ENCODE measurements around the gene PAFAH2.
A peak's percentile ranks its signal among the peaks of the same experiment; 100 is the strongest.

PAFAH2 gene

DNA sequence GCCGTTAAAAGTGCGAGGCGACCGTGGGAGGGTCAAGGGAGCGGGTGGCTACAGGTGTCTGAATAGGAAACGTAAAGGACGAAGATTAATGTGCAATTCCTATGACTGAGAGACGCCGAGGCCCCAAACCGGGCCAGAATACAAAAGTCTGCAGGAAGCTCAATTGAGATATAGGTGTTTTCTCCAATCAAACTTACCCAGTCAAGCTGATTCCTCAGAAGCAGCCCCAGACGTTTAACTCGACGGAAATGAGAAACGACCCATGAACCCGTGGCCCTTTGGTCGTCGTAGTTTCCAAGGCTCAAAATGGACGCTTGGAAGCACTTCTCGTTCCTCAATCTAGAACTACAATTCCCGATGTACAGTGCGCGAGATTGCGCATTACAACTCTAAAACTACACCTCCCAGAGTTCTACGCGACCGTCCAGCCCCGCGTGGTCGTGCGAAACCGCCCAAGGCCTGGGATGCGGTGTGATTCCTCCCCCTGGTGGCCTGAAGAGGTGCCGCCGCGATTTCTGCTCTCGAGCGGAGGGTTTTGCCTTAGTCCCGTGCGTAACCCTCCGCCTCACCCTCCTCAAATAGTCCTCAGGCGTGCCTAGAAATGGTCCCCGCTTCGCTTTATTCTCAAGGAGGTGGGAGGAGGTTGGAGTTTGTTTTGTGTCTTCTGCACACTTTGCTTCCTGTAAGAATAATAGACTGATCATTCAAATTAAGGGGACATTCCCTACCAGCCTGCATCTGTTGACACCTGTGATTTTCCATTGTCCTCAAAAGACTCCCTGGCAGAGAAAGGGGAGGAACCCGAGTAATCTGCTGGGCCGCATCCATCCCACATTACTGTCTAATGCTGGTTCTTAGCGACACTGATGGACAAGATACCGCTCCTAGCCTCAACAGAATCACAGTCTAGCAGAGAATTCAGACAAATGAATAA lies at the start of gene PAFAH2:
Gene PAFAH2, minus strand, starts transcription at position 236 of the 934 bp plus-strand sequence. CDS start 7,247 bp downstream, outside the sequence.
- ATAC-seq, result peak; percentile 99

GRCh38 chr1:26047278-26047874 lies 49.5 kb upstream of the PAFAH2 start:
- no peak for ATAC-seq

DNA sequence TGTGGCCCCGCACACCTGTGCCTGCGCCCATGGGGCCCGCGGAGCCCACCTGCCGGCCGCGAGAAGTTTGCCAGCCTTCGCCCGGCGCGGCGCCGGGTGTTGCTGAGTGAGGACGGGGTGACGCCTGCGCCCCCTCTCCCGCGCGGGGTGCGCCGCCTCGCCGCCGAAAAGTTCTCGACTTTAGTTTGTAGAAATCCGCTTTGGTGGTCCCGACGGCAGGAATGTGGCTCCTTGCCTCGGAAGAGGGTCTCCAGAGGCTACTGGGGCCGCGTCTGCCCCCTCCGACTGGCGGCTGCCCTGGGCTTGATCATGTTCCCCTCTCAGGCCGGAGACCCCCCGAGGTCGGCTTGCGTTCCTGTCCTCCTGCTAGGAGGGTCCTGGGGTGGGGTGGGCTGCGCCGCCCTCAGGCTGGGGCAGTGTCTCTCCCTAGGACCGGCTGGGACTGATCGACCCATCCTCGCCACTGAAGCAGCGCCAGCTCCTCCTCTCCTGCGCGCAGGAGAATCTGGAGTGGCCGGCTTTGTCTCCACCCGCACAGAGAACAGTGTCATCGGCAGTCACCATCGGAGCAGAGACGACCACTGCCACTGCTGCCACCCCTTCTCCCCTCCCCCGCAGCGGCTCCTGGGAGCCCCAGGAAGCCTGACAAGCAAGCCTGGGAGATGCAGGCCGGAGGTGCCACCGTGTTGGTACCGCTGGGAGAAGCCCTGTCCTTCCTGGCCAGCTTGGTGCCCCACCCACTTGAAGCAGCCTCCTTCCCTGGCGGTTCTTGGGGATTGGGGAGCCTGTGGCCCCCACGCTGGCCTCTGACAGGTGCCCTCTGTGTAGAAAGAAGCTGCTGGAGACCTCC lies 48.6 kb upstream of the PAFAH2 start:
- no peak for ATAC-seq

DNA sequence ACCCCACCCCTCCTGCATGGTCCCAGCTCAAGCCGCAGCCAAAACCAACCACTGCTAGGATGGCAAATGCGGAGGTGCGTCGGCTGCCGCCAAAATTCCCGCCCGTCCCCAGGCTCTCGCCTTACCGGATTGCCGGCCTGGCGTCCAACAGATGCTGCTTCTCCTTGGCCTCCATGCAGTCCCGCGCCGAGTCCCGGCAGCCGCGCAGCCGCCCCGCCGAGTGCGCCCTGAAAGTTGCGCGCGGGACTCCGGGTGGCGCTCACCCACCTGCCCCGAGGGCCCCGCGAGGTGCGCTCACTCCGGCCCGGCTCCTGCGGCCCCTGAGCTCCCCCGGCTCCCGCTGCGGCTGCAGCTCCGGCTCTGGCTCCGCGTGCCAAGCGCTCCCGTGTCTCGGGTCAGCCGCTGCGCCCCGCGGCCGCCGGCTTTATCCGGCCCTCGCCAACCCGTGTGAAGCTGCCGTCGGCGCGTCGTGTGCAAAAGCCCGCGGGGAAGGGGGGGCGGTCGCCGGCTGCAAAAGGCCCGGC lies 47.9 kb upstream of the PAFAH2 start, which contains the start of gene SLC30A2:
Gene SLC30A2, minus strand, starts transcription at position 397 of the 524 bp plus-strand sequence. Its CDS starts 222 bp downstream, at position 175.
- ATAC-seq, result no peak

DNA sequence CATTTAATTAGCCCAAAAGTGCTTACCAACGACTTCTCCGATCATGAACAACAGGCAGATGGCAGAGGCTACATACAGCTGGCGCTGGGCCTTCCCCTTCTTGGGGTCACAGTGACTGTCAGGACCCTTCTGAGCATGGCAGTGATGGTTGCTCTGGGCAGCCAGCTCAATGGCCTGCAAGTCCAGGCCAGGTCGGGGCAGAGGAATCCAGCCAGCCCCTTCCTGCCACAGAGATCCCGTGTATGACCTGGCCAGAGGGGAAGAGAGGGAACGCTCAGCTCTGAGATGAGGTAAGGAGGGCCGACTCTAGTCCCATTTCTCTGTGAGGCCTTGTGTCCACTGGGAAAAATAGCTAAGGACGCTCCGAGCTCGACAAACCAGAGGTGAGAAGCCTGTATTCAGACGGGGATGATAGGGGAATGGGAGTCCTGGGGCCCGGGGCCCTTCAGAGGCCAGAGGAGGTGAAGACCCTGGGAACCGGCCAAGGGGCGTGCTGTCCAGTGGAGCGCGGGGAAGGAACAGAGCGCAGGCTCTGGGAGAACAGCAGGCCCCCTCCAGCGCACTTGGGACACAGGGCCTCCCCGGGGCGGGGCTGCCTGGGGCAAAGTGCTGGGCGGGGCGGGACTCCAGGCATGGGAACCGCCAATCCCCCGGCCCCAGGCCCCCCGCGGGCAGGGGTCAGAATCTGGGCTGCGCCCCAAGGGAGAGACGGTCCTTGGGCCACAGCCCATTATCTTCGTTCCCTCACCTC lies 47.3 kb upstream of the PAFAH2 start:
- ATAC-seq, result no peak

DNA sequence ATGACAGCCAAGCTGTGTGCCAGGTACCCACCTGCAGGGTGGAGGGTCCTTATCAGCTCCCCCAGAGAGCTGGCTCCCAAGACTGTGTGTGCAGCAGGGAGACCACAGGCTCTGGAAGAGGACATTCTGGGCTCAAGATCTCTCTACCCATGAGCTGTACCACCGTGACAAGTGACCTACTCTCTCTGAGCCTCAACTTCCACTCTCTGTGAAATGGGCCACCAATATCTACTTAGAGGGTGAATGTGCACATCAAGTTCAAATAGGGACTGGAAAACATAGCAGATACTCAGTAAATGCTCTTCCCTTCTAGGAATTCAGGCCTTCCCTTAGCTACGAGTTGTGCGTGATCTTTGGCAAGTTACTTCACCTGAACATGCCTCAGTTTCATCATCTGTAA lies 46.6 kb upstream of the PAFAH2 start:
- ATAC-seq, result no peak

DNA sequence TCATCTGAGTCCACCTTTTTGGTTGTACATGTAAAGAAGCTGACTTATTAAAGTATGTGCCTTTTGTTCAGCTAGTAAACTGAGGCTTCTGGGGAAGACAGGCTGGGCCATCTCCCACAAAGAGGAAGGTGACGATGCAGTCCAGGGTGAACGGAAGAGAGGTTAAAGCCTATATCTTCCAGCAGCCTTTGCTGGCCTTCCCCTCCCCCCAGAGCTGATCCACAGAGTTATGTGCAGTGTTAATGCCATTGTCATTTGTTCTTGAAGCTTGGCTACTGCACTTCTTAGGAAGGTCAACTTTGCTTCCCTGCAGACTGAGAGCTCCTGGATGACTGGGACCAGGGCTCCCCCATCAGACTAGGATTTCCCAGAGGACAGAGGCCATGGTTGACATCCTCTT lies 45.9 kb upstream of the PAFAH2 start:
- ATAC-seq, result no peak

DNA sequence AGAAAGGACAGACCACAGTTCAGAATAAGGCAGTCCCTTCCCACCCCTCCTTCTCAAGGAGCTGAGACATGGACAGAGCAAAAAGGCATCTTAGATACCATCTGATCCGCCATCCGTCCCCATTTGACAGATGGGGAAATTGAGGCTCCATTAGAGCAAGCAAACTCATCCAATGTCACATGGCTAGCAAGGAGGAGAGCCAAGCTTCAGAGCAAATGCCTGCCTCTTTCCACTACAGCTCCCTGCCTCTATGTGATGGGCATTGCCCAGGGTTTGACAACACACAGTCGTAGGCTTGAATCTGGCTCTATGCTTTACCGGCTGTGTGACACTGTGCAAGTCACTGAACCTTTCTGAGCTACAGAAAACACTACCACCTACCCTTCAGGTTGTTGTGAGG lies 44.1 kb upstream of the PAFAH2 start:
- no peak for ATAC-seq

DNA sequence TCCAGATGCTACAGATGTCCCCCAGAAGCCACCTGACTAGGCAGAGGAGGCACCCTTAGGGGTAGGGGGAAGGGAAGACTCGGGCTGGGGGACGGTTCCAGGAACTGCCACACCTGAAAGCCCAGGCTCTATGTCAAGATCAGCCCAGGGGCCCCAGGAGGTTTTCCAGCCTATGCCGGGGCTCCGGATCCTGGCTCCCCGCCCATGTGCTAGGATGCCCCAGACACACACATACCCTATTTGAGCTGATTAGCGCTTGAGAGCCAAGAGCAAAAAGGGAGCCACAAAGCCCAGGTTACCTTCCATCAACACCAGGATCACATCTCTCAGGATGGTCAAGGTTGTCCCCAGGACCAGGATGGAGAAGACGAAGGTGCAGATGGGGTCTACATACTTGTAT lies 43.5 kb upstream of the PAFAH2 start:
- ATAC-seq, result no peak

DNA sequence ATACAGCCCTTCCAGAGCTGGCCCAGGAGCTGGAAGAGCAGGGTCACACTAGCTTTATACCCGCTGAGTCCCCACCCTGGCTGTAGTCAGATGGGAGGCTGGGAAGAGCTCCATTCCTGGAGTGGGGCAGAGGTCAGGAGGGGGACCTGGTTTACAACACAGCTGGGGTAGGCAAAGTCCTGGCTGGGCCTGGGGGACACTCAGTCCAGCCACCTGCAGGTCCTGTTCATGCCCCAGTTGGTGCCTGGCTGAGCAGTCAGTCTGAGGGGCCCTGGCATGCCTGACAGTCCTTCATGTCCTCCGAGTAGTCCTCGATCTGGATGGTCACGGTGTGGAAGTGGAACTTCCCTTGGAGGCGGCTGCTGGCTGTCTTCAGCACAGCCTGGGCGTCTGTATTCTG lies 41.0 kb upstream of the PAFAH2 start:
- ATAC-seq, result no peak

DNA sequence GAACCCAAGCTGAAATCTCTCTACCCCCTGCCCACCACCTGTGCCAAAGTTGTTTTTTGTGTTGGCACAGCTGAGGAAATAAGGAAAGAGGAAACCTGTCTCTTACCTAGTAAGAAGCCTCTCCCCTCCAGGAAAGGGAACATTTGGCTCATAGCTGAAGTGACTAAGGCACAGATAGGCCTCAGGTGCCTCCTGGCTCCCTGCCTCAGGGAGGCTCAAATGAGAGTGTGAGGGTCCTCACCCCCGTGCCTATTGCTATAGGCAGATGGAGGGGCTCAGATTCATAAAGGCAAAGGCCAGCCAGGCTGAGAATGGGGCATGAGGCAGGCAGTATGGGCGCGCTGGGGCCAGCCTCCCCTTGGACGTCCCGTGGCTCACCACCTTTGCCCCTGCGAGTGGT lies 40.6 kb upstream of the PAFAH2 start:
- no peak for ATAC-seq

DNA sequence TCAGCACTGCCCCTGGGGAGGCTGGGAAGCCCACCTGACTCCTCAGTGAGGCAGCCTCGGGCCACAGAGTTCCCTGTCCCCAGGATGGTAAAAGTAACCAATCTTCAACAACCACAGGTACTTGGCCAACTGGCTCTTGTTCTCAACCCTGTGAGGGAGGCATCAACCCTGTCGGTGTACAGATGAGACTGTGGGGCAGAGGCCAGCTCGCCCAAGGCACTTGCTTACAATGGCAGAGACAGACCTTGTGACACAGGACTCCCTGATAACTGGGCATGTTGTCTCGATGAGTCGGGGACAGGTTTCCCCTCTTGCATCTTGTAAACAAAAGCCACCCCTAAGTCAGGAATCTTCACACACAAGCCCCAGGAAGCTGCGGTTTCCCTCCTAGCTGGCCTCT lies 40.0 kb upstream of the PAFAH2 start:
- ATAC-seq, result no peak

DNA sequence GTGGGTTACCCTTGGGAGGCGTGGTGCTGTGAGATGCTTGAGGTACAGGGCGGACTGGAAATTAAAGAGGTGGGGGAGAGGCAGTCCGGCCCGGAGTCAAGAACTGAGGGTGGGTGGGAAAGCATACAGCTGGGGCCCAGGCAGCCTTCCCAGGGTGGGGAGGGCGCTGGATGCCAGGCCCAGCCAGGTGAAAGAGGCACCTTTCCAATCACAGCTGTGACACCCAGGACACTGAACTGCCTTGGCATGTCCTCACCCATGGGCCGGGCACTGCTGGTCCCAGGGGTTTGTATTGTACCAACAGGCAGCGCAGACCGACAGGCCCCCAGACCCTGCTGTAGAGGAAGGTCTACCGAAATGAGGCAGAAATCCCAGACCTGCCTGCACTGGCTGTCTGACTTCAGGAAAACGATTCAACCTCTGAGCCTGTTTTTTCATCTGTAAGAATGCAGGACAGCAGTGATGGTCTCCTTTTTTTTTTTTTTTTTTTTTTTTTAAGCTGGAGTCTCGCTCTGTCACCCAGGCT lies 39.0 kb upstream of the PAFAH2 start:
- ATAC-seq, result no peak

GRCh38 chr1:26035959-26036755 lies 38.3 kb upstream of the PAFAH2 start:
- ATAC-seq, result peak; percentile 67 to 73

GRCh38 chr1:26035203-26035958 lies 37.5 kb upstream of the PAFAH2 start:
- ATAC-seq, result peak; percentile 94 to 98

DNA sequence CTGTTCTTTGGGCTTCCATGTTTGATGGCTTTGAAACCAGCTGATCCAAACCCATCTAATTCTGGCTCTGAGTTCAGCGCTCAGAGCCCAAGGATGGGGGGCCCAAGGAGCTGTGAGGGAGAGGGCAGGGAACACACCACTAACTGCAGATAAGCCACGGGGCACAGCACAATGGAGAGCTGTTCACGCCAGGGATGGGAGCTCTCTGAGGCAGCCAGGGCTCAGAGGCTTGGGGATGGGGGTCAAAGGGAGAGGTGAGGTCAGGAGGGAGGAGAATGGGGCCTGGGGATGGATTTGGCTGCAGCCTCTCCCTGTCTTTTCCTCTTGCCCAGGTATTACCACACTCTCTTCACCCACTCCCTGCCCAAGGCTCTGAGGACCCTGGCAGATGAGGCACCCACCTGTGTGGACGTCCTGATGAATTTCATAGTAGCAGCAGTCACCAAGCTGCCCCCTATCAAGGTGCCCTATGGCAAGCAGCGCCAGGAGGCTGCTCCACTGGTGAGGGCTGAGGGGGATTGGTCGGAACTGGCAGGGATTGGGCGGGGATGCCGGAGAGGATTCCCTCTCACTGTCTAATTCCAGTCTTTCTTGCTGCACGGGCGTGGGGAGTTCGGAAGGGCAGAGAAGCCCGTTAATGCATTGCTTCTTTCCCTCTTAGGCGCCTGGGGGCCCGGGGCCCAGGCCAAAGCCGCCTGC lies 36.8 kb upstream of the PAFAH2 start:
- ATAC-seq, result no peak

GRCh38 chr1:26032656-26033357 lies 34.9 kb upstream of the PAFAH2 start:
- no peak for ATAC-seq

DNA sequence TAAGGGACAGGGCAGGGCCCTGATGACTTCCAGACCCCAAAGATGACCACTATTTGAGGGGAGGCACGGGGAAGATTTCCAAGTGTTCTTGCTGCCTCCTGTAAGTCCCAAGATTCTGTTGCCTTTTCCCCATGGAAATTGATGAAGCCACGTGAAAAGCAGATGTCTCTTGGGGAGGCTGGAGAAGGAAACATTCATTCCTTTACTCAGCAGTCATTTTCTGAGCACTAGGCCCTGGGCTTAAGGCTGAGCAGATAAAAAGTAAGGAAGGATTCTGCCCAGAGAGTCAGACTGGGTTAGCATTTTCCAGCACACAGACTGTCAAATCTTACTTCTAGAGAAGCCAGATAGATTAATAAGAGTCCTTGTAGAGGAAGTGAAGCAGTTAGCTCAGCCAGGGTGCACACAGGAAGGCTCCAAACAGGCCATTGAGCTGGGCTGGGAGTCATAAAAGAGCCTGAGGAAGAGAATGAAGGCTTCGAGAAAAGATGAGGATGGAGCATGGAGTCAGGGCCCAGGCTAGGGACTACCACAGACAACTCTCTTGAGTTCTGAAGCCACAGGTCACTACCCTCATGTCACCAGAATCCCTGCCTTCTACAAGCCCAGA lies 33.9 kb upstream of the PAFAH2 start:
- ATAC-seq, result no peak
